Esophagus muscularis mucosa (tissue), 4 donors: ENCODE data around the gene PPP4R3A. TPM values are rescaled to one million over a fixed set of nuclear protein-coding genes. Genes with fewer than 3 reads are reported as not detected.

Experiments
- DNase-seq: peaks from one replicate; pipeline ENCODE4 v3.0.0-alpha.2; 2017; ENCODE audit errors: extremely low spot score
- H3K27ac ChIP-seq, 4 donors: fragments of 200-600 bp; sonication (generic); replicated peaks in 1 of 4; 1 replicate in 3 of 4; 2 replicates in 1 of 4; pipeline ENCODE4 v1.5.1; 2016 to 2019; ENCODE audit warnings: mild to moderate bottlenecking in 1 of 4
- H3K27me3 ChIP-seq, 4 donors: fragments of 200-600 bp; sonication (generic); one replicate each; pipeline versions ENCODE4 v1.5.1 to v1.6.0; 2016 to 2019
- H3K36me3 ChIP-seq, 4 donors: fragments of 200-600 bp; sonication (generic); one replicate each; pipeline ENCODE4 v1.5.1; 2016 to 2019
- H3K4me1 ChIP-seq, 4 donors: fragments of 200-600 bp; sonication (generic); one replicate each; pipeline ENCODE4 v1.5.1; 2016 to 2019
- H3K4me3 ChIP-seq, 4 donors: fragments of 200-600 bp; sonication (generic); 1 replicate in 2 of 4; 2 replicates in 2 of 4; pipeline ENCODE4 v1.5.1; 2016 to 2019; ENCODE audit warnings: mild to moderate bottlenecking in 4 of 4, moderate library complexity in 1 of 4
- H3K9me3 ChIP-seq, 4 donors: fragments of 200-600 bp; sonication (generic); 1 replicate in 3 of 4; 2 replicates in 1 of 4; pipeline ENCODE4 v1.5.1; 2016 to 2019
- CTCF ChIP-seq, 3 experiments: fragments of 200-600 bp in 2 of 3; fragments of 450-650 bp in 1 of 3; sonication (generic) in 2 of 3; IDR thresholded peaks; one replicate each; pipeline ENCODE4 v1.5.1; 2017 to 2019; ENCODE audit warnings: antibody characterized with exemption in 3 of 3, mild to moderate bottlenecking in 2 of 3, moderate library complexity in 1 of 3
- EP300 ChIP-seq: sonication (generic); formaldehyde crosslinking; IDR thresholded peaks from one replicate; pipeline ENCODE4 v1.6.1; 2017; ENCODE audit warnings: antibody characterized with exemption
- POLR2A ChIP-seq: fragments of 450-650 bp; IDR thresholded peaks from one replicate; pipeline ENCODE4 v1.6.1; 2017; ENCODE audit warnings: antibody characterized with exemption, moderate library complexity, mild to moderate bottlenecking, low read depth
- POLR2AphosphoS5 ChIP-seq, 2 donors: sonication (generic); formaldehyde crosslinking; IDR thresholded peaks; one replicate each; pipeline ENCODE4 v1.6.1; 2017; ENCODE audit warnings: antibody characterized with exemption in 2 of 2
- WGBS: methylation state at CpG from one replicate; pipeline ENCODE4 v1.1.5; 2018; 5-methylcytosine and 5-hydroxymethylcytosine counted together
- intact Hi-C: fragments of 100-400 bp; cut with DNase I; formaldehyde crosslinking; loops from one replicate; pipeline ENCODE4 v1.15.1; 2023
- total RNA-seq, 4 donors: library from RNA; depleted of rRNA; stranded (reverse); fragments of >200 nt; gene quantifications; one replicate each; pipeline versions ENCODE4 v1.1.0 to v1.2.1, GENCODE V29; 2016

The PPP4R3A gene
- total RNA-seq, 4 donors from 2014 or later: 60.2 to 78.5 (median 70.4) TPM

- DNase-seq: peak; percentile 21
- intact Hi-C loops: no loop called here
- WGBS: 89% methylated on average over 6 of the region's 7 CpGs
These were observed 5.9 kb upstream of the PPP4R3A start for GRCh38 chr14:91515979-91516378.

GRCh38 chr14:91511043-91511383 is 903 bp upstream of the PPP4R3A start:
- H3K27me3 ChIP-seq: no peaks in the 10 kb centered on the region
- peaks cover 0 to 5% (median 0%) of the 10 kb centered on the region in 4 donors for H3K36me3 ChIP-seq
- intact Hi-C loops: no loop called here
- H3K4me3 ChIP-seq: peak overlapping the region; percentile 86 to 99 (median 94)
- WGBS: 36% methylated on average over 9 of the region's 9 CpGs
- peak overlapping the region; percentile 98 to 100 (median 98) for H3K27ac ChIP-seq
- peaks cover 21 to 31% (median 27%) of the 10 kb centered on the region in 4 donors for H3K4me1 ChIP-seq
- H3K9me3 ChIP-seq: no peaks in the 10 kb centered on the region
- DNase-seq: no peak
- no peak for TF ChIP-seq EP300
- TF ChIP-seq POLR2AphosphoS5 (IDR thresholded peaks at IDR 0.05): no peak
- no peak for TF ChIP-seq POLR2A
- TF ChIP-seq CTCF (IDR thresholded peaks at IDR 0.05): no peak

More at GRCh38 chr14:91515979-91516378, 5.9 kb upstream of the PPP4R3A start:
- no peak overlapping the region for H3K27ac ChIP-seq
- H3K9me3 ChIP-seq: no peaks in the 10 kb centered on the region
- peaks cover 5 to 6% (median 5%) of the 10 kb centered on the region in 4 donors for H3K4me1 ChIP-seq
- no peaks in the 10 kb centered on the region for H3K36me3 ChIP-seq
- H3K27me3 ChIP-seq: peaks cover 0 to 11% (median 0%) of the 10 kb centered on the region in 4 donors
- TF ChIP-seq CTCF (IDR thresholded peaks at IDR 0.05) (no peak), EP300 (no peak), POLR2A (no peak), POLR2AphosphoS5 (IDR thresholded peaks at IDR 0.05) (no peak)
- no peak overlapping the region for H3K4me3 ChIP-seq

- Histone ChIP-seq H3K9me3 (no peaks in the 10 kb centered on the region), H3K27me3 (no peaks in the 10 kb centered on the region), H3K4me1 (peaks cover 24 to 41% (median 39%) of the 10 kb centered on the region in 4 donors), H3K4me3 (peak overlapping the region; percentile 86 to 99 (median 94)), H3K36me3 (peaks cover 0 to 5% (median 0%) of the 10 kb centered on the region in 4 donors), H3K27ac (peak overlapping the region; percentile 98 to 100 (median 98))
- peak; percentile 92 for DNase-seq
- intact Hi-C loops: no loop called here
- WGBS: 0% methylated on average over 25 of the region's 34 CpGs
- TF ChIP-seq POLR2AphosphoS5 (IDR thresholded peaks at IDR 0.05): no peak
- TF ChIP-seq EP300: no peak
- TF ChIP-seq POLR2A: no peak
- no peak for TF ChIP-seq CTCF (IDR thresholded peaks at IDR 0.05)
These were observed 286 bp downstream of the PPP4R3A start for GRCh38 chr14:91509878-91510170.

- peak overlapping the region; percentile 98 to 100 (median 98) for H3K27ac ChIP-seq
- TF ChIP-seq EP300 (no peak), POLR2A (no peak), POLR2AphosphoS5 (IDR thresholded peaks at IDR 0.05) (no peak), CTCF (IDR thresholded peaks at IDR 0.05) (no peak)
- H3K4me3 ChIP-seq: peak overlapping the region; percentile 86 to 99 (median 94)
- peaks cover 24 to 46% (median 44%) of the 10 kb centered on the region in 4 donors for H3K4me1 ChIP-seq
- under 1% methylated on average over 39 of the region's 71 CpGs for WGBS
- no peaks in the 10 kb centered on the region for H3K27me3 ChIP-seq
- intact Hi-C loops: no loop called here
- H3K36me3 ChIP-seq: peaks cover 0 to 6% (median 2%) of the 10 kb centered on the region in 4 donors
- no peak for DNase-seq
- no peaks in the 10 kb centered on the region for H3K9me3 ChIP-seq
These were observed 830 bp downstream of the PPP4R3A start for GRCh38 chr14:91509083-91509877.
